GM12874 (cell line): ENCODE results near the gene SLC22A1.

Experiments
- TF ChIP-seq, protein P1 (sequence below): IDR thresholded peaks from 2 replicates; pipeline ENCODE4 v1.5.1; 2011; ENCODE audit warnings: low read depth, mild to moderate bottlenecking, control low read depth, low read length, moderate library complexity; ENCODE audit not compliant: insufficient read depth

SLC22A1 gene

DNA sequence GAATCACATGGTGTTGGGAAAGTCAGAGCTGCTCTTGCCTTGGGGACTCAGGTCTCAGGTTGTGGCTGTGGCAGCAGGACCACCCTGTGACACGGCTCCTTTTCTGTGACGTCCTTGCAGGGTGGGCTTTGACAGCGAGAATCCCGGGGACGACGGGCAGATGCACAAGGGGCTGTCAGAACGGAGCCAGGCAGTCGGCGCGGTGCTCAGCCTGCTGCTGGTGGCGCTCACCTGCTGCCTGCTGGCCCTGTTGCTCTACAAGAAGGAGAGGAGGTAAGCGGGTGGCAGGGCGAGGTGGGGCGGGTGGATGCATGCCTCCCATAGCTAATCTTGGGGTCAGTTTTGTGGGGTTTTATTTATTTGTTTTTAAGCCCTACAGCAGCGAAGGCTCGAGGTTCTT, 19.2 kb upstream of the SLC22A1 start:
- TF ChIP-seq, protein P1, sequence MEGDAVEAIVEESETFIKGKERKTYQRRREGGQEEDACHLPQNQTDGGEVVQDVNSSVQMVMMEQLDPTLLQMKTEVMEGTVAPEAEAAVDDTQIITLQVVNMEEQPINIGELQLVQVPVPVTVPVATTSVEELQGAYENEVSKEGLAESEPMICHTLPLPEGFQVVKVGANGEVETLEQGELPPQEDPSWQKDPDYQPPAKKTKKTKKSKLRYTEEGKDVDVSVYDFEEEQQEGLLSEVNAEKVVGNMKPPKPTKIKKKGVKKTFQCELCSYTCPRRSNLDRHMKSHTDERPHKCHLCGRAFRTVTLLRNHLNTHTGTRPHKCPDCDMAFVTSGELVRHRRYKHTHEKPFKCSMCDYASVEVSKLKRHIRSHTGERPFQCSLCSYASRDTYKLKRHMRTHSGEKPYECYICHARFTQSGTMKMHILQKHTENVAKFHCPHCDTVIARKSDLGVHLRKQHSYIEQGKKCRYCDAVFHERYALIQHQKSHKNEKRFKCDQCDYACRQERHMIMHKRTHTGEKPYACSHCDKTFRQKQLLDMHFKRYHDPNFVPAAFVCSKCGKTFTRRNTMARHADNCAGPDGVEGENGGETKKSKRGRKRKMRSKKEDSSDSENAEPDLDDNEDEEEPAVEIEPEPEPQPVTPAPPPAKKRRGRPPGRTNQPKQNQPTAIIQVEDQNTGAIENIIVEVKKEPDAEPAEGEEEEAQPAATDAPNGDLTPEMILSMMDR = no peak

- TF ChIP-seq, protein P1 = peak; percentile 42; the same call in 1 of the 2 replicates
Observed at GRCh38 chr6:160102956-160103824, 18.4 kb upstream of the SLC22A1 start.

DNA sequence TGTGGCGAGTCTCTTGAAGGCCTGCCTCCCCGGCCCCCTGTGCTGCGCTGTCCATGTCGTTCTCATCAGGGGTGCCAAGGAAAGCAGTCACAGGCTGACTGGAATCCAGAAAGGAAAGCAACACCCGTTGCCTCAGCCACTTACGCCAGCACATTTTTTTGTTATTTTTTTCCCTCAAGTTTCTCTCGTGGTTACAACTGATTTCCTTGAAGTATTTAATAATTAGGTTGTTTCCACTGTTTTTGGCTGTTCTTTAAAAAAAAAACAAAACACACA, 17.9 kb upstream of the SLC22A1 start:
- TF ChIP-seq, protein P1 = no peak

DNA sequence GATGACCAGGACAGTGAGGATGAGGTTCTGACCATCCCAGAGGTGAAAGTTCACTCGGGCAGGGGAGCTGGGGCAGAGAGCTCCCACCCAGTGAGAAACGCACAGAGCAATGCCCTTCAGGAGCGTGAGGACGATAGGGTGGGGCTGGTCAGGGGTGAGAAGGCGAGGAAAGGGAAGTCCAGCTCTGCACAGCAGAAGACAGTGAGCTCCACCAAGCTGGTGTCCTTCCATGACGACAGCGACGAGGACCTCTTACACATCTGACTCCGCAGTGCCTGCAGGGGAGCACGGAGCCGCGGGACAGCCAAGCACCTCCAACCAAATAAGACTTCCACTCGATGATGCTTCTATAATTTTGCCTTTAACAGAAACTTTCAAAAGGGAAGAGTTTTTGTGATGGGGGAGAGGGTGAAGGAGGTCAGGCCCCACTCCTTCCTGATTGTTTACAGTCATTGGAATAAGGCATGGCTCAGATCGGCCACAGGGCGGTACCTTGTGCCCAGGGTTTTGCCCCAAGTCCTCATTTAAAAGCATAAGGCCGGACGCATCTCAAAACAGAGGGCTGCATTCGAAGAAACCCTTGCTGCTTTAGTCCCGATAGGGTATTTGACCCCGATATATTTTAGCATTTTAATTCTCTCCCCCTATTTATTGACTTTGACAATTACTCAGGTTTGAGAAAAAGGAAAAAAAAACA, 16.6 kb upstream of the SLC22A1 start:
- TF ChIP-seq, protein P1 = no peak

DNA sequence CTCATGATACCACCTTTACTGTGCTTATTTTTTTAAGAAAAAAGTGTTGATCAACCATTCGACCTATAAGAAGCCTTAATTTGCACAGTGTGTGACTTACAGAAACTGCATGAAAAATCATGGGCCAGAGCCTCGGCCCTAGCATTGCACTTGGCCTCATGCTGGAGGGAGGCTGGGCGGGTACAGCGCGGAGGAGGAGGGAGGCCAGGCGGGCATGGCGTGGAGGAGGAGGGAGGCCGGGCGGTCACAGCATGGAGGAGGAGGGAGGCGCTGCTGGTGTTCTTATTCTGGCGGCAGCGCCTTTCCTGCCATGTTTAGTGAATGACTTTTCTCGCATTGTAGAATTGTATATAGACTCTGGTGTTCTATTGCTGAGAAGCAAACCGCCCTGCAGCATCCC, 15.6 kb upstream of the SLC22A1 start:
- TF ChIP-seq, protein P1 = no peak

DNA sequence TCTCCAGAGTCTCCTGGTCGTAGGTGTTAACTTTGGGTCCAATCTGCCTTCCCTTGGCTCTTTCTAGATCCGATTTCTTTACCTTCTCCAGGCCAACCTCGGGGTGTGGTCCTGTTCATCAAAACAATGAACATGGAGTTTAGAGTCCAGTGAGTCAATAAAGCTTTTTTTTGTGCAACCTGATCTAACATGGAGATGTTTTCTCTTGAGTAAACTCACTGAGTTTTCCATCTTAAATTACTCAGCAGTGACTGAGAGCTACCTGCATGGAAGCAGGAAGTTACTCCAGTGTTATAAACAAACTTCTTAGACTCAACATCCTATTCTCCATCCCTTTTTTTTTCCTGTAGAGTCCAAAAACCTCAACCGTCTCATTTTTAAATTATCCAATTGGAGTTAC, 14.9 kb upstream of the SLC22A1 start:
- TF ChIP-seq, protein P1 = no peak

GRCh38 chr6:160108077-160108476, 13.5 kb upstream of the SLC22A1 start:
- TF ChIP-seq, protein P1 = no peak
